Measurements from ENCODE around the gene AGMAT. TPM values are rescaled to one million over a fixed set of nuclear protein-coding genes. Genes with fewer than 3 reads are reported as not detected.

The AGMAT gene, protein sequence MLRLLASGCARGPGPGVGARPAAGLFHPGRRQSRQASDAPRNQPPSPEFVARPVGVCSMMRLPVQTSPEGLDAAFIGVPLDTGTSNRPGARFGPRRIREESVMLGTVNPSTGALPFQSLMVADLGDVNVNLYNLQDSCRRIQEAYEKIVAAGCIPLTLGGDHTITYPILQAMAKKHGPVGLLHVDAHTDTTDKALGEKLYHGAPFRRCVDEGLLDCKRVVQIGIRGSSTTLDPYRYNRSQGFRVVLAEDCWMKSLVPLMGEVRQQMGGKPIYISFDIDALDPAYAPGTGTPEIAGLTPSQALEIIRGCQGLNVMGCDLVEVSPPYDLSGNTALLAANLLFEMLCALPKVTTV
- 1.6 and 2.5 TPM in 2 replicates for total RNA-seq

DNA sequence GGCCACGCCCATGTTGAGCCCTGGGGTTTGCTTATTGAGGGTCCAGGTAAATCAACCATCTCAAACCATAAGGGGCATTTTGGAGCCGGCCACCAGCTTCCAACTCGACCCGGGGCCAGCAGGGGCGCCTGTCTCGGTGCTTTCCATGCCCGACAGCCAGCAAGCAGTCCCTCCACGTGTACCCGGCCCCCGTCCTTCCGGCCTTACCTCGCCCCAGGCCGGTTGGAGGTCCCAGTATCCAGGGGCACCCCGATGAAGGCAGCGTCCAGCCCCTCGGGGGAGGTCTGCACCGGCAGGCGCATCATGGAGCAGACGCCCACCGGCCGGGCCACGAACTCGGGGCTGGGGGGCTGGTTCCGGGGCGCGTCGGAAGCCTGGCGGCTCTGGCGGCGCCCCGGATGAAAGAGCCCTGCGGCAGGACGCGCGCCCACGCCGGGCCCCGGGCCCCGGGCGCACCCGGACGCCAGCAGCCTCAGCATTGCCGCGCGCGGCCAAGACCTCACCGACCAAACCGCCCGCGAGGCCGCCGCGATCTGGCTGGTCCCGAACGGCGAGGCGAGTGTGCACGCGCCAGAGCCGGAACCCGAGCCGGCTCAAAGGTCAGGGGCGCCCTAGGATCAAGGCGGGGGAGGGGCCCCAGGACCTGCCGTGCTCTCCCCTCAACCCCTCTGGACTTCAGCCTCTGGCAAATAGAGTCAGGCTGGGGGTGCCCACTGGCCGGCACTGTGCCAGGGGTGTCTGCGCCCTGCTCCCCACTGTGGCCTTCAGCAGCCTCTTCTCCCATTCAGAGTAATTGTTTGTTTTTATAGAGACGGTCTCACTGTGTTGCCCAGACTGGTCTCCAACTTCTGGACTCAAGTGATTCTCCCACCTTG is at the start of gene AGMAT:
AGMAT (minus strand) TSS at position 563 of the 875 bp plus-strand sequence; CDS start at position 479, 84 bp downstream.

DNA sequence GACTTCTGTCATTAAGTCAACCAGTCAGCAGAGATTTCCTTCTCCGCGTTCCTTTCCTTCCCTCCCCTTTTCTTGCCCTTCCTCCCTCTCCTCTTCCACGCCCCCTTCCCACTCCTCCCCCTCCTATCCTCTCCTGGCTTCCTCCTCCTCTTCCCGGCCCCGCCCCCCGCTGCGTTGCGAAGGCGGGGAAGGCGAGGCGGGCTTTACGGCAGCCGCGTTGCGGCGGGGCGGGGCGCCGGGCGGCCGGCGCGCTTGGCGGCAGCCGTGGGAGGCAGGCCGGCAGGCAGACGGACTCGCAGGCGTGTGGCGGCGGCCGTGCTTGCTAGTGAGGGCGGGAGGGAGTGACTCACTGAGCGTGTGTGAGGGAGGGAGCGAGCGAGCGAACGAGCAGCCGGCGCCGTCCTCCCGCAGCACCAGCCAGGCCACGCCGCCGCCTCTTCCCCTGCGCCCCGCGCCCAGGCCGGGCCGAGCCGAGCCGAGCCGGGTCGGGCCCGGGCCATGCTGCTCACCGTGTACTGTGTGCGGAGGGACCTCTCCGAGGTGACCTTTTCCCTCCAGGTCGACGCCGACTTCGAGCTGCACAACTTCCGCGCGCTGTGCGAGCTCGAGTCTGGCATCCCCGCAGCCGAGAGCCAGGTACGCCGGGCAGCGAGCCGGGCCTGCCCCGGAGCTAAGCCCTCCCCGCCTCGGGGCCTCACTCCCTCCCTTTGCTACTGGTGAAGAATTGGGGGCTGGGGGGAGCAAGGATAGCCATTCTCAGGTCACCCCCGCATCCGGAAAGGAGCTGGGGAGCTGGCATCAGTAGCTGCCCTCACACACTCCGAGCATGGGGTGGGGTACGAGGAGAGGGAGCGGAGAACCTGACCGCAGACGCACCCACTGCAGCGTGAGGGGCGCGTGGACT is 32.6 kb upstream of the AGMAT start, which contains the start of gene DDI2:
DDI2 (plus strand) TSS at position 286 of the 904 bp plus-strand sequence; CDS start at position 499, 213 bp downstream.

GRCh38 chr1:15526490-15527339 is 58.1 kb downstream of the AGMAT start, which contains the start of gene DNAJC16:
TSS of gene DNAJC16 (plus strand) at chr1:15526848. CDS start at chr1:15529106, 2,258 bp downstream.

GRCh38 chr1:15524021-15524282 is 60.9 kb downstream of the AGMAT start, which contains the start of gene CASP9:
TSS of gene CASP9 (minus strand) at chr1:15524215. CDS start at chr1:15524200, 15 bp downstream.

Other genes with a start within 250 kb of the AGMAT start
- 242 and 252 TPM in 2 replicates for gene EFHD2, start 175.2 kb downstream of the AGMAT start, total RNA-seq
- gene CTRC, start 146.6 kb downstream of the AGMAT start, total RNA-seq, result not detected in 2 replicates
- not detected in 2 replicates for gene CELA2A, start 128.3 kb downstream of the AGMAT start, total RNA-seq
- gene CELA2B, start 108.9 kb downstream of the AGMAT start, total RNA-seq, result not detected in 2 replicates
- gene CASP9, start 60.8 kb downstream of the AGMAT start, total RNA-seq, result 11.3 and 17.4 TPM in 2 replicates
- 10.5 and 13.9 TPM in 2 replicates for gene DNAJC16, start 58.2 kb downstream of the AGMAT start, total RNA-seq
- gene DDI2, start 32.4 kb upstream of the AGMAT start, total RNA-seq, result 7.8 and 7.9 TPM in 2 replicates
- gene PLEKHM2, start 99.3 kb upstream of the AGMAT start, total RNA-seq, result 37.1 and 37.4 TPM in 2 replicates
- 0.05 and 0.27 TPM in 2 replicates for gene SLC25A34, start 151.2 kb upstream of the AGMAT start, total RNA-seq
- not detected in 2 replicates for gene TMEM82, start 157.4 kb upstream of the AGMAT start, total RNA-seq
- 107 and 137 TPM in 2 replicates for gene FBLIM1, start 173.7 kb upstream of the AGMAT start, total RNA-seq
- 1.5 TPM in 2 replicates for gene UQCRHL, start 222.6 kb upstream of the AGMAT start, total RNA-seq